ENCODE data around the gene SKI. TPM values are rescaled to one million over a fixed set of nuclear protein-coding genes. Genes with fewer than 3 reads are reported as not detected.

SKI gene
- total RNA-seq, 2 donors from 2014 or later, result 65.4 to 79.2 TPM

DNA sequence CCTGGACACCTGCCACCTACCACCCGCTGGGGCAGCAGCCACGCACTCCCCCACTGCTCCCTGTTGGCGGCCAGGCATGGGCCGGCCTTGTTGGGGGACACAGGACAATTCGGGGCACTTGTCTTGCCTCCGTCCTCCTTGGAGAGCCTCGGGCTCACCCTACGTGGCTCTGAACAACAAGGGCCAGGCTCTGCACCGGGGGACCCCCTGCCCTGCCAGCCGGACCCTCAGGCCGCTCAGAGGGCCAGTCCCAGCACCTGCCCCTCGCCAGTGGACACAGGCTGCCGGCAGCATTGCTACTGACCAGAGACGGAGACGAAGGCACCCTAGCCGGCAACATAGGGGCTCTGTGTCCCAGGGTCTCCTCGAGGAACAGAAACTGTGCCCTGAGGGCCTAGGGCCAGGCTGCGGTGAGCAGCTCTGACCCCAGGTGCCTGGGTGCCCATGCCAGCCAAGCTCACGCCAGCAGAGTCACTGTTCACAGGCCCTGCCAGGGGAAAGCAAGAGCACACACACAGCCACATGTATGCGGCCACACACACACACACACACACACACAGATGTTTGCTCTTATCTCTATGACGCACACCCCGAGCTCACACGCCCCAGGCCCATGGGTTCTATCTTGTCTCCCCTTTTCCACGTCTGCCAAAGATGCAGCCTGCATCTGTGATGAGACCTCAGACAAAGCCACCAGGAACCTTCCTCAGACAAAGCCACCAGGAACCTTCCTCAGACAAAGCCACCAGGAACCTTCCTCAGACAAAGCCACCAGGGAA is 117.4 kb downstream of the SKI start:
- no peak overlapping the region for H3K27ac ChIP-seq (ENCODE audit: low read depth, low read length)
- no peak overlapping the region for H3K9ac ChIP-seq (ENCODE audit: extremely low read depth, low read length, poor library complexity, severe bottlenecking)
- TF ChIP-seq, protein P1, sequence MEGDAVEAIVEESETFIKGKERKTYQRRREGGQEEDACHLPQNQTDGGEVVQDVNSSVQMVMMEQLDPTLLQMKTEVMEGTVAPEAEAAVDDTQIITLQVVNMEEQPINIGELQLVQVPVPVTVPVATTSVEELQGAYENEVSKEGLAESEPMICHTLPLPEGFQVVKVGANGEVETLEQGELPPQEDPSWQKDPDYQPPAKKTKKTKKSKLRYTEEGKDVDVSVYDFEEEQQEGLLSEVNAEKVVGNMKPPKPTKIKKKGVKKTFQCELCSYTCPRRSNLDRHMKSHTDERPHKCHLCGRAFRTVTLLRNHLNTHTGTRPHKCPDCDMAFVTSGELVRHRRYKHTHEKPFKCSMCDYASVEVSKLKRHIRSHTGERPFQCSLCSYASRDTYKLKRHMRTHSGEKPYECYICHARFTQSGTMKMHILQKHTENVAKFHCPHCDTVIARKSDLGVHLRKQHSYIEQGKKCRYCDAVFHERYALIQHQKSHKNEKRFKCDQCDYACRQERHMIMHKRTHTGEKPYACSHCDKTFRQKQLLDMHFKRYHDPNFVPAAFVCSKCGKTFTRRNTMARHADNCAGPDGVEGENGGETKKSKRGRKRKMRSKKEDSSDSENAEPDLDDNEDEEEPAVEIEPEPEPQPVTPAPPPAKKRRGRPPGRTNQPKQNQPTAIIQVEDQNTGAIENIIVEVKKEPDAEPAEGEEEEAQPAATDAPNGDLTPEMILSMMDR (conservative IDR thresholded peaks at IDR 0.05), result no peak
- Mint-ChIP-seq H3K36me3 (ENCODE audit: low read depth) (no peaks in the 10 kb centered on the region), H3K27me3 (ENCODE audit: insufficient read depth) (no peaks in the 10 kb centered on the region), H3K4me1 (no peaks in the 10 kb centered on the region), H3K27ac (no peak overlapping the region), H3K9me3 (no peaks in the 10 kb centered on the region), H3K4me3 (no peak overlapping the region)
- H3K9me3 ChIP-seq (ENCODE audit: control insufficient read depth, low read length), result no peaks in the 10 kb centered on the region
- H3K36me3 ChIP-seq (ENCODE audit: control insufficient read depth, insufficient read depth, low read length), result no peaks in the 10 kb centered on the region
- H3K4me3 ChIP-seq (ENCODE audit: low read length), result no peak overlapping the region
- no peaks in the 10 kb centered on the region for H3K4me1 ChIP-seq (ENCODE audit: control insufficient read depth, insufficient read depth, low read length)
- no peaks in the 10 kb centered on the region for H3K27me3 ChIP-seq (ENCODE audit: control insufficient read depth, insufficient read depth, low read length, poor library complexity, severe bottlenecking)
- DNase-seq, result no peak
- WGBS, 2 experiments (ENCODE audit: insufficient coverage in 1 of 2, insufficient read length in 1 of 2), result 95 to 98% methylated on average over 16 to 24 of the region's 24 CpGs

- no peaks in the 10 kb centered on the region for H3K9me3 Mint-ChIP-seq
- no peaks in the 10 kb centered on the region for H3K4me1 Mint-ChIP-seq
- H3K27ac ChIP-seq (ENCODE audit: low read depth, low read length), result no peak overlapping the region
- H3K27me3 Mint-ChIP-seq (ENCODE audit: insufficient read depth), result no peaks in the 10 kb centered on the region
- H3K36me3 ChIP-seq (ENCODE audit: control insufficient read depth, insufficient read depth, low read length), result no peaks in the 10 kb centered on the region
- H3K27ac Mint-ChIP-seq, result no peak overlapping the region
- DNase-seq, result no peak
- no peak overlapping the region for H3K4me3 ChIP-seq (ENCODE audit: low read length)
- no peaks in the 10 kb centered on the region for H3K27me3 ChIP-seq (ENCODE audit: control insufficient read depth, insufficient read depth, low read length, poor library complexity, severe bottlenecking)
- no peak overlapping the region for H3K4me3 Mint-ChIP-seq
- H3K9me3 ChIP-seq (ENCODE audit: control insufficient read depth, low read length), result no peaks in the 10 kb centered on the region
- no peaks in the 10 kb centered on the region for H3K4me1 ChIP-seq (ENCODE audit: control insufficient read depth, insufficient read depth, low read length)
- WGBS, 2 experiments (ENCODE audit: insufficient coverage in 1 of 2, insufficient read length in 1 of 2), result 92 to 95% methylated on average over 8 to 17 of the region's 17 CpGs
- no peaks in the 10 kb centered on the region for H3K36me3 Mint-ChIP-seq (ENCODE audit: low read depth)
- no peak overlapping the region for H3K9ac ChIP-seq (ENCODE audit: extremely low read depth, low read length, poor library complexity, severe bottlenecking)
- TF ChIP-seq, protein P1 (conservative IDR thresholded peaks at IDR 0.05), result no peak
These were observed 118.7 kb downstream of the SKI start for GRCh38 chr1:2346691-2347408.

GRCh38 chr1:2347409-2347785 is 119.3 kb downstream of the SKI start:
- WGBS, 2 experiments (ENCODE audit: insufficient coverage in 1 of 2, insufficient read length in 1 of 2), result 94 to 98% methylated on average over 7 to 13 of the region's 13 CpGs
- Mint-ChIP-seq H3K36me3 (ENCODE audit: low read depth) (no peaks in the 10 kb centered on the region), H3K27ac (no peak overlapping the region), H3K9me3 (no peaks in the 10 kb centered on the region), H3K4me3 (no peak overlapping the region), H3K27me3 (ENCODE audit: insufficient read depth) (no peaks in the 10 kb centered on the region), H3K4me1 (no peaks in the 10 kb centered on the region)
- Histone ChIP-seq H3K36me3 (ENCODE audit: control insufficient read depth, insufficient read depth, low read length) (no peaks in the 10 kb centered on the region), H3K9me3 (ENCODE audit: control insufficient read depth, low read length) (no peaks in the 10 kb centered on the region), H3K4me1 (ENCODE audit: control insufficient read depth, insufficient read depth, low read length) (no peaks in the 10 kb centered on the region), H3K27ac (ENCODE audit: low read depth, low read length) (no peak overlapping the region), H3K9ac (ENCODE audit: extremely low read depth, low read length, poor library complexity, severe bottlenecking) (no peak overlapping the region), H3K27me3 (ENCODE audit: control insufficient read depth, insufficient read depth, low read length, poor library complexity, severe bottlenecking) (no peaks in the 10 kb centered on the region), H3K4me3 (ENCODE audit: low read length) (no peak overlapping the region)
- TF ChIP-seq, protein P1 (conservative IDR thresholded peaks at IDR 0.05), result no peak
- DNase-seq, result no peak

Data from endodermal cell (in vitro differentiated cells).